K562 treated with DMSO at 1 percent for 24 hours (cell line): ENCODE measurements around the gene DCC. TPM values are rescaled to one million over a fixed set of nuclear protein-coding genes. Genes with fewer than 3 reads are reported as not detected.

Experiments
- total RNA-seq: library from RNA; unstranded; fragments of 300-600 nt; gene quantifications from 2 replicates; pipeline ENCODE4 v1.2.3, GENCODE V29; 2022; ENCODE audit warnings: low read depth; ENCODE audit not compliant: insufficient read depth

Gene DCC
- total RNA-seq, result not detected in 2 replicates

GRCh38 chr18:52339891-52340371, at the start of gene DCC:
Gene DCC (plus strand): TSS chr18:52340197. CDS start chr18:52340788, 591 bp downstream.

